MM.1S (cell line): ENCODE data around the gene HIP1.
"Not testable (repeated sequence)": the region's sequence is repeated elsewhere in the genome, so short reads cannot be mapped to it uniquely, and the experiment has no call there.

ENCODE experiments used
- EZH2phosphoT487 ChIP-seq: fragments of 300-600 bp; sonication (generic); IDR thresholded peaks from 2 replicates; pipeline ENCODE4 v1.6.1; 2018; ENCODE audit warnings: antibody characterized with exemption, low read length
- TF ChIP-seq, protein P1 (sequence below): fragments of 300-600 bp; sonication (generic); IDR thresholded peaks from 2 replicates; pipeline ENCODE4 v1.5.1; 2016; ENCODE audit warnings: antibody characterized with exemption, low read length, mixed read lengths

DNA sequence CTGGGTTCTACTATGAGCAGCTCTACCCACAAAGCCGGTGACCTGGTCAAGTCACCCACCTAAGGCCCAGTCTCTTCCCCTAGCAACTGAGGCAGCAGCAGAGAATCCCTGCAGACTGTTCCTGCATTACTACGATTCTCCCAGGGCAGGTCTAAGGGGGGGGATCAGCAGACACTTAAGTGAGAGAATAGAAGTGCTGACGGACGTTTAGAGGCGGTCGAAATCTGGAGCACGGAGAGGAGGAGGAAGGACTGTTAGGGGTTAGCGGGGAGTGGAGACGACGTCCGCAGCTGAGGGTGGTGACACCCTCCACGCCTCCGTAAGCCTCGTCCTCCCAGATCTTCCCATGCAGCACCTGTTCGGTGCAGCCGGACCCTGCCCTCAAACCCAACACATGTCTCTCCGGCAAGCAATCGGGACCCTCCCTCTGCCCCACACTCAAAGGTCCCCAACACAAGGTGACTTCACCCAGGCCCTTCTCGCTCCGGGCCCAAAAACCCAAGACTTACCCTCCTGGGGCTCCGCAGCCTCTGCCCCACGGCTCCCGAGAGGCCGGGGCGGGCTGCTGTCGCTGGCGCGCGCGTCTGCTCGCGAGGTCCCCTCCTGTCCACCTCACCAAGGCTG, 253.3 kb downstream of the HIP1 start:
- TF ChIP-seq, protein P1, sequence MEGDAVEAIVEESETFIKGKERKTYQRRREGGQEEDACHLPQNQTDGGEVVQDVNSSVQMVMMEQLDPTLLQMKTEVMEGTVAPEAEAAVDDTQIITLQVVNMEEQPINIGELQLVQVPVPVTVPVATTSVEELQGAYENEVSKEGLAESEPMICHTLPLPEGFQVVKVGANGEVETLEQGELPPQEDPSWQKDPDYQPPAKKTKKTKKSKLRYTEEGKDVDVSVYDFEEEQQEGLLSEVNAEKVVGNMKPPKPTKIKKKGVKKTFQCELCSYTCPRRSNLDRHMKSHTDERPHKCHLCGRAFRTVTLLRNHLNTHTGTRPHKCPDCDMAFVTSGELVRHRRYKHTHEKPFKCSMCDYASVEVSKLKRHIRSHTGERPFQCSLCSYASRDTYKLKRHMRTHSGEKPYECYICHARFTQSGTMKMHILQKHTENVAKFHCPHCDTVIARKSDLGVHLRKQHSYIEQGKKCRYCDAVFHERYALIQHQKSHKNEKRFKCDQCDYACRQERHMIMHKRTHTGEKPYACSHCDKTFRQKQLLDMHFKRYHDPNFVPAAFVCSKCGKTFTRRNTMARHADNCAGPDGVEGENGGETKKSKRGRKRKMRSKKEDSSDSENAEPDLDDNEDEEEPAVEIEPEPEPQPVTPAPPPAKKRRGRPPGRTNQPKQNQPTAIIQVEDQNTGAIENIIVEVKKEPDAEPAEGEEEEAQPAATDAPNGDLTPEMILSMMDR, result not testable (repeated sequence)
- TF ChIP-seq EZH2phosphoT487, result not testable (repeated sequence)
